ENCODE measurements around the gene MID1.

- no peak for TF ChIP-seq CTCF (IDR thresholded peaks at IDR 0.05)
- no peak for TF ChIP-seq POLR2A (IDR thresholded peaks at IDR 0.05)
Observed at GRCh38 chrX:10519761-10520160, 100.6 kb downstream of the MID1 start.

All from breast epithelium (tissue), 3 donors.